ENCODE measurements around the gene NHSL2.

The NHSL2 gene

DNA sequence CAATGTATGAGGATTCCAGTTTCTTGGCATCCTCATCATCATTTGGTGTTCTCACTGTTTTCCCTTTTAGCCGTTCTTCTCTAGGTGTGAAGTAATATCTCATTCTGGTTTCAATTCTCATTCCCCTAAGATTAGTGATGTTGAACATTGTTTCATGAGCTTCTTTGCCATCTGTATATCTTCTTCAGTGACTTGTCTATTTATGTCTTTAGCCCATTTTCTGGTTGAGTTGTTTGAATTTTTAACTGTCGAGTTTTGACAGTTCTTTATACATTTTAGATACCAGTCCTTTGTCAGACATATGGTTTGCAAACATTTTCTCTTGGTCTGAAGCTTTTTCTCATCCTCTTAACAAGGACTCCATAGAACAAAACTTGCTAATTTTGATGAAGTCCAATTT, 101.1 kb downstream of the NHSL2 start:
- H3K4me3 ChIP-seq (ENCODE audit: low read depth, low read length): no peak overlapping the region
- no peak for TF ChIP-seq CTCF (IDR thresholded peaks at IDR 0.05; ENCODE audit: control insufficient read depth, extremely low read depth, insufficient read depth)
- no peak for DNase-seq (ENCODE audit: low read depth)

DNA sequence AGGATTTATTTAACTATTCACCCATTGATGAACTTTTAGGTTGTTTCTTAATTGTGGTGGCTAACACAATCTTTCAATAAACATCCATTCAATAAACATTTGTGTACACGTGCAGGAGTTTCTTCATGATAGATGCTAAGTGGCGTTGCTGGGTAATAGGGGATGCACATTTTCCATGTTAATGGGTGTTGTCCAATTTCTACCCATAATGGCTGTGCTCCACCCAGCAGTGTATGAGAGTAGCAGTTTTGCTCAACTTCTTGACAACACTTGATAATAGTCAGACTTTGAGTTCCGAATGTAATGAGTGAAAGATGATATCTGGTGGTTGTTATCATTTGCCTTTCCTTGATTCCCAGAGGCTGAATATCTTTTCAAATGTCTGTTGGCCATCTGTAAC, 104.7 kb downstream of the NHSL2 start:
- no peak overlapping the region for H3K4me3 ChIP-seq (ENCODE audit: low read depth, low read length)
- no peak for TF ChIP-seq CTCF (IDR thresholded peaks at IDR 0.05; ENCODE audit: control insufficient read depth, extremely low read depth, insufficient read depth)
- no peak for DNase-seq (ENCODE audit: low read depth)

GRCh38 chrX:72016881-72017783, 106.5 kb downstream of the NHSL2 start:
- H3K4me3 ChIP-seq (ENCODE audit: low read depth, low read length): no peak overlapping the region
- DNase-seq (ENCODE audit: low read depth): no peak
- TF ChIP-seq CTCF (IDR thresholded peaks at IDR 0.05; ENCODE audit: control insufficient read depth, extremely low read depth, insufficient read depth): no peak

- TF ChIP-seq CTCF (IDR thresholded peaks at IDR 0.05; ENCODE audit: control insufficient read depth, extremely low read depth, insufficient read depth): peak; percentile 69
- DNase-seq (ENCODE audit: low read depth): peak; percentile 37
- H3K4me3 ChIP-seq (ENCODE audit: low read depth, low read length): no peak overlapping the region
These were observed 107.8 kb downstream of the NHSL2 start for GRCh38 chrX:72018277-72019112.

GRCh38 chrX:72019487-72019886, 108.8 kb downstream of the NHSL2 start:
- H3K4me3 ChIP-seq (ENCODE audit: low read depth, low read length): no peak overlapping the region
- DNase-seq (ENCODE audit: low read depth): no peak
- no peak for TF ChIP-seq CTCF (IDR thresholded peaks at IDR 0.05; ENCODE audit: control insufficient read depth, extremely low read depth, insufficient read depth)

GRCh38 chrX:72020204-72020603, 109.6 kb downstream of the NHSL2 start:
- no peak overlapping the region for H3K4me3 ChIP-seq (ENCODE audit: low read depth, low read length)
- no peak for TF ChIP-seq CTCF (IDR thresholded peaks at IDR 0.05; ENCODE audit: control insufficient read depth, extremely low read depth, insufficient read depth)
- DNase-seq (ENCODE audit: low read depth): no peak

Data from LNCaP clone FGC (cell line).